ENCODE results near the gene CLUH.

The CLUH gene

GRCh38 chr17:2694381-2695242 lies 17.0 kb downstream of the CLUH start:
- POLR2A ChIA-PET = no interaction called here
- CTCF ChIA-PET = interaction anchor here (0.9 to 1.2 kb wide), 3 partner anchors 8 to 312 kb away, joined by 3 to 6 read pairs (median 3); no protein-coding TSS in a partner anchor
- TF ChIP-seq CTCF (IDR thresholded peaks at IDR 0.05; ENCODE audit: control extremely low read depth, extremely low read depth, low read depth, missing control alignments) = no peak
- DNase-seq (ENCODE audit: extremely low spot score) = no peak

GRCh38 chr17:2693561-2694380 lies 17.8 kb downstream of the CLUH start:
- TF ChIP-seq CTCF (IDR thresholded peaks at IDR 0.05; ENCODE audit: control extremely low read depth, extremely low read depth, low read depth, missing control alignments) = no peak
- POLR2A ChIA-PET = no interaction called here
- DNase-seq (ENCODE audit: extremely low spot score) = peak; percentile 18
- CTCF ChIA-PET = no interaction called here

DNA sequence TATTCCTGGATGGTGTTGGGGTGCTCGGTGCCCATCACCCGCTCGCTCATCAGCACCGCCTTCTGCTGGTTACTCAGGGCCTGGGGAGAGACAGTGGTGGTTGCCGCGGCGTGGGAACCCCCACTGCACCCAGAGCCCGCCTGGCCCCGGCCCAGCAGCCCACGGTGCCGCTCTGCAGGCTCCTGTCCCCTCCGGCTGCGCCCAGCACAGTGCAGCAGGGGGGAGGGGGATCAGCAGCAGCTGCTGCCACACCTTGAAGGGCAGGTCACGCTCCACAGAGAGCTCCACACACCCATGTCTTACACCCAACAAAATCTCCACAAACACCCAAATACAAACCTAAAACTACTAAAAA lies 18.8 kb downstream of the CLUH start:
- ChIA-PET CTCF (interaction anchor here (0.8 kb wide), 1 partner anchor 11 kb away, joined by 3 read pairs; no protein-coding TSS in a partner anchor), POLR2A (no interaction called here)
- no peak for DNase-seq (ENCODE audit: extremely low spot score)

DNA sequence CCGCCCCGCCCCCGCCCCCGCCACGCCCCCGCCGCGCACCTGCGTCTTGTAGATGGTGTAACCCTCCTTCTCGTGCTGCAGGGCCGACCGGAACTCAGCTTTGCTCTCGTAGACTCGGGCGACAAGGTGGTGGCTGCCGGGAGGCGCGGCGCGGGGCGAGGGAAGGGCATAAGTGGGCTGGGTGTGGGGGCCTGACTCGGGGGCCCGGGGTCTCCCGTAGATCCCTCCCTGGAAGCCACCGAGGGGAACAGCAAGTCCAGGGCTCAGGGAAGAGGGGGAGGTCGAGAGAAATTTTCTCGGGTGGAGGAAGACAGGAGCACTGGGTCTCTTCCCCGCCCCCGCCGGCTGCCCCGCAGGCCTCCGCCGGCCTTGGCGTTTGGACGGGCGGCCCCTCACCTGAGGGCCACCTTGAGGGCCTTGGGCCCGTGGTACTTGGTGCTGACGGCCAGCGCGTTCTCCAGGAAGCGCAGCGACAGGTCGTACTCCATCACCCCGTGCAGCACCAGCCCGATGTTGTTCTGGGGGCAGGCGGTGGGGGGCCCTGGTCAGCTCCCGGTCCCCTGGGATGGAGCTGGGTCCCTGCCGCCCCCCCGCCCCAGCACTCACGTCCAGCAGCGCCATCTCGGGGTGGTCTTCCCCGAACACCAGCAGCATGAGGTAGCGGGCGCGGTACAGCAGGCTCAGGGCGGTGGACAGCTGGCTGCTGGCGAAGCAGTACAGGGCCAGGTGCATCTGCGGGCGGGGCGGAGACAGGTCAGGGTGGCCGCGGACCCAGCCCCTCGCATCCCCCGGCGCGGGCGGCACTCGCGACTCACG lies 19.4 kb downstream of the CLUH start:
- ChIA-PET CTCF (interaction anchor here (0.8 to 1.0 kb wide), 2 partner anchors 11 to 16 kb away, joined by 3 to 4 read pairs; no protein-coding TSS in a partner anchor), POLR2A (no interaction called here)

More for the DNA sequence above, 18.8 kb downstream of the CLUH start:
- no peak for TF ChIP-seq CTCF (IDR thresholded peaks at IDR 0.05; ENCODE audit: control extremely low read depth, extremely low read depth, low read depth, missing control alignments)

DNA sequence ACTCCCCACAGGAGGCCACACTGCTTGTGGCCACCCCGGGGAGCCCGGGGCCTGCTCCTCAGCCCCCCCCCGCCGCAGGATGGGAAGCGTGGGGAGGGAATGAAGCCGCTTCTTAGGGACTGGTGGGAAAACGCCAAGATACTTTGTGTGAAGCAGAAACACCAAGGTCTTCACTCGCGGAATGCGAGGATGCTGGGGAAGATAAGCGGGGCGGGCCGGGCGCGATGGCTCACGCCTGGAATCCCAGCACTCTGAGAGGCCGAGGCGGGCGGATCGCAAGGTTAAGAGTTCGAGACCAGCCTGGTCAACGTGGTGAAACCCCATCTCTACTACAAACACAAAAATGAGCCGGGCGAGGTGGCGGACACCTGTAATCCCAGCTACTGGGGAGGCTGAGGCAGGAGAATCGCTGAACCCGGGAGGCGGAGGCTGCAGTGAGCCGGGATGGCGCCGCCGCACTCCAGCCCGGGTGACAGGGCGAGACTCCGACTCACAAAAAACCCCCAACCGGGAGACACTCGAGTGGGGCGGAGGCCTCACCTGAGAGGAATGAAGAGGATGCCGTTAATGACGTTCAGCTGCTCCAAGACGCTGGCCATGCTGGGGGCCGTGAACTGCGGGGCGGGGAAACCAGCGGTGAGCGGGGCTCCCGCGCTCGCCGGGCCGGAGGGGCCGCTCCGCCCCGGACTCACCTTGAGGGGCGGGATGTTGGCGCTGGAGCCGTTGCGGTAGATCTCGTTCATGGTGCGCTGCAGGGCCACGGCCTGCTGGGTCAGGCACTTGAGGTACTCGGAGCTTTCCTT lies 20.3 kb downstream of the CLUH start:
- ChIA-PET CTCF (interaction anchor here (1.0 kb wide), 1 partner anchor 17 kb away, joined by 4 read pairs; no protein-coding TSS in a partner anchor), POLR2A (no interaction called here)
- no peak for DNase-seq (ENCODE audit: extremely low spot score)
- TF ChIP-seq CTCF (IDR thresholded peaks at IDR 0.05; ENCODE audit: control extremely low read depth, extremely low read depth, low read depth, missing control alignments) = no peak

More for the DNA sequence above, 19.4 kb downstream of the CLUH start:
- no peak for TF ChIP-seq CTCF (IDR thresholded peaks at IDR 0.05; ENCODE audit: control extremely low read depth, extremely low read depth, low read depth, missing control alignments)
- no peak for DNase-seq (ENCODE audit: extremely low spot score)

Measured in GM10248 (cell line).